OCI-LY1 (cell line): ENCODE results near the gene CACNA1B.

Experiments used
- H2AFZ ChIP-seq: fragments of 200-600 bp; sonication (generic), shearing (Covaris generic); 2 replicates; pipeline ENCODE4 v1.6.0; 2014; ENCODE audit warnings: antibody characterized with exemption, mild to moderate bottlenecking, low read length
- H3F3A ChIP-seq: fragments of 200-600 bp; sonication (generic), shearing (Covaris generic); 2 replicates; pipeline ENCODE4 v1.6.0; 2014; ENCODE audit warnings: mild to moderate bottlenecking, antibody characterized with exemption, low read length, moderate library complexity; ENCODE audit not compliant: insufficient read depth
- H3K27ac ChIP-seq: fragments of 200-600 bp; sonication (generic); 2 replicates; pipeline ENCODE4 v1.5.1; 2014; ENCODE audit warnings: low read length, mixed run types, mild to moderate bottlenecking, low read depth; ENCODE audit not compliant: poor library complexity, severe bottlenecking
- H3K27me3 ChIP-seq: fragments of 200-600 bp; sonication (generic); 2 replicates; pipeline ENCODE4 v1.6.0; 2014; ENCODE audit warnings: antibody characterized with exemption, mild to moderate bottlenecking, low read length, moderate library complexity; ENCODE audit not compliant: insufficient read depth
- H3K36me3 ChIP-seq: fragments of 200-600 bp; sonication (generic); 2 replicates; pipeline ENCODE4 v1.6.1; 2014; ENCODE audit warnings: mild to moderate bottlenecking, antibody characterized with exemption, low read length, moderate library complexity, mixed read lengths; ENCODE audit not compliant: insufficient read depth
- H3K4me1 ChIP-seq: fragments of 200-600 bp; sonication (generic); 2 replicates; pipeline ENCODE4 v1.5.1; 2014; ENCODE audit warnings: mild to moderate bottlenecking, low read length, moderate library complexity; ENCODE audit not compliant: insufficient read depth, severe bottlenecking
- H3K4me2 ChIP-seq: fragments of 200-600 bp; sonication (generic), shearing (Covaris generic); 2 replicates; pipeline ENCODE4 v1.6.1; 2014; ENCODE audit warnings: low read length
- H3K4me3 ChIP-seq: fragments of 200-600 bp; sonication (generic); 2 replicates; pipeline ENCODE4 v1.5.1; 2014; ENCODE audit warnings: low read length, low read depth, mild to moderate bottlenecking, mixed read lengths; ENCODE audit not compliant: poor library complexity, severe bottlenecking
- H3K79me2 ChIP-seq: fragments of 200-600 bp; shearing (Covaris generic); 2 replicates; pipeline ENCODE4 v1.6.1; 2016; ENCODE audit warnings: mixed run types, low read length, mixed read lengths; ENCODE audit not compliant: insufficient read depth
- H3K9ac ChIP-seq: fragments of 200-600 bp; sonication (generic), shearing (Covaris generic); 2 replicates; pipeline ENCODE4 v1.6.1; 2014; ENCODE audit warnings: mild to moderate bottlenecking, low read length, mixed read lengths
- H3K9me2 ChIP-seq: fragments of 200-600 bp; sonication (generic), shearing (Covaris generic); 2 replicates; pipeline ENCODE4 v1.6.1; 2014; ENCODE audit warnings: low read depth, mild to moderate bottlenecking, low read length, mixed read lengths
- H3K9me3 ChIP-seq: fragments of 200-600 bp; shearing (Covaris generic); 2 replicates; pipeline ENCODE4 v1.6.1; 2014; ENCODE audit warnings: low read length, mixed read lengths
- H4K20me1 ChIP-seq: fragments of 200-600 bp; sonication (generic), shearing (Covaris generic); 2 replicates; pipeline ENCODE4 v1.6.0; 2016; ENCODE audit warnings: mild to moderate bottlenecking, low read length; ENCODE audit not compliant: insufficient read depth
- EZH2 ChIP-seq: fragments of 200-600 bp; sonication (generic), shearing (Covaris generic); IDR thresholded peaks from 2 replicates; pipeline ENCODE4 v1.8.0; 2017; ENCODE audit warnings: borderline replicate concordance, mixed run types, mild to moderate bottlenecking, antibody characterized with exemption, low read length, moderate library complexity, mixed read lengths
- TF ChIP-seq, protein P1 (sequence below): fragments of 200-600 bp; sonication (generic), shearing (Covaris generic); IDR thresholded peaks from 2 replicates; pipeline ENCODE4 v1.5.1; 2017; ENCODE audit warnings: mild to moderate bottlenecking, antibody characterized with exemption, low read length, moderate library complexity, mixed read lengths

The CACNA1B gene

DNA sequence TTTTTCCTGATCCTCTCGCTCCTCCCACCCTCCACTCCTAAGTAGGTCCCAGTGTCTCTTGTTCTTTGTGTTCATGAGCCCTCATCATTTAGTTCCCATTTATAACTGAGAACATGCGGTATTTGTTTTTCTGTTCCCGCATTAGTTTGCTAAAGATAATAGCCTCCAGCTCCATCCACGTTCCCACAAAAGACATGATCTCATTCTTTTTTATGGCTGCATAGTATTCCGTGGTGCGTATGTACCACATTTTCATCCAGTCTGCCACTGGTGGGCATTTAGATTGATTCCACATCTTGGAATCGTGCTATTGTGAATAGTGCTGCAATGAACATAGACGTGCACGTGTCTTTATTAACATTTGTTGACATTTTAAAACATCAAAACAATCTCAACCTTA, 34.2 kb upstream of the CACNA1B start:
- Histone ChIP-seq H3K27me3 (no peaks in the 10 kb centered on the region), H4K20me1 (no peaks in the 10 kb centered on the region), H3K9me3 (no peaks in the 10 kb centered on the region), H2AFZ (no peak overlapping the region), H3K27ac (no peak overlapping the region), H3K4me2 (no peak overlapping the region), H3K9ac (no peak overlapping the region), H3K4me1 (no peaks in the 10 kb centered on the region), H3K79me2 (no peaks in the 10 kb centered on the region), H3K36me3 (no peaks in the 10 kb centered on the region), H3F3A (no peaks in the 10 kb centered on the region), H3K4me3 (no peak overlapping the region), H3K9me2 (no peaks in the 10 kb centered on the region)
- no peak for TF ChIP-seq EZH2
- TF ChIP-seq, protein P1, sequence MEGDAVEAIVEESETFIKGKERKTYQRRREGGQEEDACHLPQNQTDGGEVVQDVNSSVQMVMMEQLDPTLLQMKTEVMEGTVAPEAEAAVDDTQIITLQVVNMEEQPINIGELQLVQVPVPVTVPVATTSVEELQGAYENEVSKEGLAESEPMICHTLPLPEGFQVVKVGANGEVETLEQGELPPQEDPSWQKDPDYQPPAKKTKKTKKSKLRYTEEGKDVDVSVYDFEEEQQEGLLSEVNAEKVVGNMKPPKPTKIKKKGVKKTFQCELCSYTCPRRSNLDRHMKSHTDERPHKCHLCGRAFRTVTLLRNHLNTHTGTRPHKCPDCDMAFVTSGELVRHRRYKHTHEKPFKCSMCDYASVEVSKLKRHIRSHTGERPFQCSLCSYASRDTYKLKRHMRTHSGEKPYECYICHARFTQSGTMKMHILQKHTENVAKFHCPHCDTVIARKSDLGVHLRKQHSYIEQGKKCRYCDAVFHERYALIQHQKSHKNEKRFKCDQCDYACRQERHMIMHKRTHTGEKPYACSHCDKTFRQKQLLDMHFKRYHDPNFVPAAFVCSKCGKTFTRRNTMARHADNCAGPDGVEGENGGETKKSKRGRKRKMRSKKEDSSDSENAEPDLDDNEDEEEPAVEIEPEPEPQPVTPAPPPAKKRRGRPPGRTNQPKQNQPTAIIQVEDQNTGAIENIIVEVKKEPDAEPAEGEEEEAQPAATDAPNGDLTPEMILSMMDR: no peak

DNA sequence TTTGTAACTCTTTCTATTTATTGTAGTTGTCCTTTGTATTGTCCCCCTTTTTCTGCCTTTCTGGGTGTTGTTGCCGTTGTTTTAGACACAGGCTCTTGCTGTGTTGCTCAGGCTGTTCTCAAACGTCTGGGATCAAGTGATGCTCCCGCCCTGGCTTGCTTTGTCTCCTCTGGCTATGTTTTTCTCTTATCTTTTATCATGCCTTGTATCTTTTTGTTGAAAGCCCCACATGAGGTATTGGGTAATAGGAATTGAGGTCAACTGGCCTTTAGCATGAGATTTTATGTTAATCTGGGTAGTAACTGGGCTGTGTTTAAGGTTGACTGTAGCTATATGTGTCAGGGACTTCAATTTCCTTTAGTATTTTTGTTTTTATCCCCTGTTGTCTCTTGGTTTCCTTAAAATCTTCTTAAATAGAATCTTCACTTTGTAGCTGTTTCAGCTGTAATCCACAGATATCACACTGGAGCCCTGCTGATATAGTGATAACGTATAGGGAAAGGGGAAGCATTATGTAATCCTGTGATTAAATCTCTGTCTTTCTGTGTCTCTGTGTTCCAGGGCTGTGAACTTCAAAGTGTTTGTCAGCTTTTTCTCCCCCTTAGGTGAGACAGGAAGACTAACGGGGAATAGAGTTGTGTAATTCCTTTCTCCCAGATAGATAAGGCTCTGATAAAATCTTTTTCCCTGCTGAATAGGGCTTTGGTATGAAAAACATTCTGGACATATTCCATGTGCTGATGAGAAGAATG, 25.9 kb upstream of the CACNA1B start:
- H3K4me3 ChIP-seq: no peak overlapping the region
- no peaks in the 10 kb centered on the region; the same call in 1 of the 2 replicates for H3K27me3 ChIP-seq

GRCh38 chr9:137853392-137853995, 24.1 kb upstream of the CACNA1B start:
- H3K36me3 ChIP-seq: no peaks in the 10 kb centered on the region; the same call in 1 of the 2 replicates
- H3K4me2 ChIP-seq: no peak overlapping the region
- H3K9me2 ChIP-seq: no peaks in the 10 kb centered on the region
- no peaks in the 10 kb centered on the region for H3K9me3 ChIP-seq
- no peak overlapping the region for H3K27ac ChIP-seq
- no peak overlapping the region for H3K4me3 ChIP-seq
- no peaks in the 10 kb centered on the region for H3K4me1 ChIP-seq
- H3K79me2 ChIP-seq: no peaks in the 10 kb centered on the region
- no peaks in the 10 kb centered on the region for H4K20me1 ChIP-seq
- TF ChIP-seq, protein P1: no peak
- TF ChIP-seq EZH2: no peak
- H3K9ac ChIP-seq: no peak overlapping the region
- H2AFZ ChIP-seq: no peak overlapping the region
- H3F3A ChIP-seq: no peaks in the 10 kb centered on the region
- H3K27me3 ChIP-seq: no peaks in the 10 kb centered on the region; the same call in 1 of the 2 replicates

More for the DNA sequence above, 25.9 kb upstream of the CACNA1B start:
- no peaks in the 10 kb centered on the region for H3K79me2 ChIP-seq
- no peak overlapping the region for H3K9ac ChIP-seq
- no peaks in the 10 kb centered on the region for H3F3A ChIP-seq
- no peak overlapping the region for H3K4me2 ChIP-seq
- H3K36me3 ChIP-seq: no peaks in the 10 kb centered on the region; the same call in 1 of the 2 replicates
- TF ChIP-seq EZH2: no peak
- TF ChIP-seq, protein P1: no peak
- no peaks in the 10 kb centered on the region for H3K9me2 ChIP-seq
- H2AFZ ChIP-seq: no peak overlapping the region
- H3K4me1 ChIP-seq: no peaks in the 10 kb centered on the region
- H3K27ac ChIP-seq: no peak overlapping the region
- H4K20me1 ChIP-seq: no peaks in the 10 kb centered on the region
- no peaks in the 10 kb centered on the region for H3K9me3 ChIP-seq
